Lower leg skin (tissue), 4 donors: ENCODE data around the gene FAM107B. TPM values are rescaled to one million over a fixed set of nuclear protein-coding genes. Genes with fewer than 3 reads are reported as not detected.

Source experiments
- DNase-seq, 2 donors: peaks; one replicate each; pipeline ENCODE4 v3.0.0-alpha.2; 2019; ENCODE audit warnings: low spot score in 2 of 2
- H3K4me3 ChIP-seq: fragments of 200-600 bp; sonication (generic); 2 replicates; pipeline ENCODE4 v1.5.1; 2017; ENCODE audit warnings: mild to moderate bottlenecking, low read depth; ENCODE audit not compliant: poor library complexity, severe bottlenecking
- POLR2A ChIP-seq, 2 donors: fragments of 450-650 bp; IDR thresholded peaks; one replicate each; pipeline ENCODE4 v1.6.1; 2016 to 2017; ENCODE audit warnings: antibody characterized with exemption in 2 of 2, mild to moderate bottlenecking in 1 of 2, moderate library complexity in 1 of 2
- WGBS, 2 donors: methylation state at CpG; one replicate each; pipeline ENCODE4 v1.1.5; 2018; 5-methylcytosine and 5-hydroxymethylcytosine counted together
- intact Hi-C: fragments of 100-400 bp; cut with DNase I; formaldehyde crosslinking; loops from one replicate; pipeline ENCODE4 v1.15.0; 2023; ENCODE audit warnings: low total_unique reads
- total RNA-seq, 4 donors: library from RNA; depleted of rRNA; stranded (reverse); fragments of >200 nt; gene quantifications; one replicate each; pipeline ENCODE4 v1.1.0, GENCODE V29; 2016
- TF ChIP-seq, protein P1 (sequence below), 3 donors: fragments of 450-650 bp; IDR thresholded peaks; one replicate each; pipeline ENCODE4 v1.5.1; 2016; ENCODE audit warnings: antibody characterized with exemption in 3 of 3, mild to moderate bottlenecking in 3 of 3, moderate library complexity in 2 of 3

The FAM107B gene
- total RNA-seq, 4 donors from 2014 or later = 28.3 to 52.7 (median 31.0) TPM

DNA sequence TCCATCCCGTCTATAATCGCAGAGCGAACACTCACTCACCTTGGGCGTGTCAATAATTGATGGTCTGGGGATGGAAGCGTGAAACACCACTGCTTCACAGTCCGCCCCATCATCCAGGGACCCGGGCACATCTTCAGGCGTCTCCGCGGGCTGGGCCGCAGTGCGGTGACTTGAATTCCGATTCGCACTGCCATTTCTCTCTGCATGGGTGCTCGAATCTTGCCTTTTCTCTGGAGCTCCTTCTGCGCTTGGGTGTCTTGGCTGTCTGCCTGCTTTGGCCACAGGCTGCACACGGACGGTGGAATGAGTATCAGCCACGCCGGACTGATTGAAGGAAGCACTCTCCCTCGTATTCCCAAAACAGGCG, 500 bp downstream of the FAM107B start:
- WGBS, 2 donors = 94 to 98% methylated on average over 22 of the region's 22 CpGs
- no peak for TF ChIP-seq POLR2A (IDR thresholded peaks at IDR 0.05)
- TF ChIP-seq, protein P1, sequence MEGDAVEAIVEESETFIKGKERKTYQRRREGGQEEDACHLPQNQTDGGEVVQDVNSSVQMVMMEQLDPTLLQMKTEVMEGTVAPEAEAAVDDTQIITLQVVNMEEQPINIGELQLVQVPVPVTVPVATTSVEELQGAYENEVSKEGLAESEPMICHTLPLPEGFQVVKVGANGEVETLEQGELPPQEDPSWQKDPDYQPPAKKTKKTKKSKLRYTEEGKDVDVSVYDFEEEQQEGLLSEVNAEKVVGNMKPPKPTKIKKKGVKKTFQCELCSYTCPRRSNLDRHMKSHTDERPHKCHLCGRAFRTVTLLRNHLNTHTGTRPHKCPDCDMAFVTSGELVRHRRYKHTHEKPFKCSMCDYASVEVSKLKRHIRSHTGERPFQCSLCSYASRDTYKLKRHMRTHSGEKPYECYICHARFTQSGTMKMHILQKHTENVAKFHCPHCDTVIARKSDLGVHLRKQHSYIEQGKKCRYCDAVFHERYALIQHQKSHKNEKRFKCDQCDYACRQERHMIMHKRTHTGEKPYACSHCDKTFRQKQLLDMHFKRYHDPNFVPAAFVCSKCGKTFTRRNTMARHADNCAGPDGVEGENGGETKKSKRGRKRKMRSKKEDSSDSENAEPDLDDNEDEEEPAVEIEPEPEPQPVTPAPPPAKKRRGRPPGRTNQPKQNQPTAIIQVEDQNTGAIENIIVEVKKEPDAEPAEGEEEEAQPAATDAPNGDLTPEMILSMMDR (IDR thresholded peaks at IDR 0.05) = no peak
- intact Hi-C loops = no loop called here
- no peak for DNase-seq
- H3K4me3 ChIP-seq = no peak overlapping the region

DNA sequence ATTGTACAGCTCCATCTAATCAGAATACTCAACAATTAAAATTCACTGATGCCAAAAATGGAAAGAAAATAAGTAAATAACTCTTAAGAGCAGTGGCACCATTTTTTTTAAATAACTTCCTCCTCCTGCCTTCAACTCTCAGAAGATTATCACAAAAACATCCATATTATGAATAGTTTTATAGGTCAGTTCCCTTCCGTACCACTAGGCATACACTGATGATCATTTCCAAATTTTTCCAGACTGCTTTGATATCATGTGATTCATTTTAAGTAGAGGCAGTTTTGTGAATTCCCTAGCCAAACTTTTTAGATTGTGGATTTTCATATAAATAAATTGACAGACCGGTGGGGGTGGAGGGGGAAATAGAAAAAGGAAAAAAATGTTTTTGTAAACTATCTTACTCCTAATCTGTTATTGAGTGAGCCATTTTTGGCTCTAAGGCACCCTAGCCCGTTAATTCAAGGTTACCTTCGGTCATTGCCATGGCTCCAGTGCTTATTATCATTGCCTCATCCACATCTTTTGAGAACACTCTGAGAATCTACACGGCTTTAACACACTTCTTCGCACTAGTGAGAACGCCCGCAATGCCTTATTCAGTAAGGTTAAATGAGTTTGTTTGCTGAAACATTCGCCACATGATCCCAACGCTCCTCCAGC, 1.0 kb downstream of the FAM107B start:
- 84 to 91% methylated on average over 10 of the region's 10 CpGs for WGBS, 2 donors

DNA sequence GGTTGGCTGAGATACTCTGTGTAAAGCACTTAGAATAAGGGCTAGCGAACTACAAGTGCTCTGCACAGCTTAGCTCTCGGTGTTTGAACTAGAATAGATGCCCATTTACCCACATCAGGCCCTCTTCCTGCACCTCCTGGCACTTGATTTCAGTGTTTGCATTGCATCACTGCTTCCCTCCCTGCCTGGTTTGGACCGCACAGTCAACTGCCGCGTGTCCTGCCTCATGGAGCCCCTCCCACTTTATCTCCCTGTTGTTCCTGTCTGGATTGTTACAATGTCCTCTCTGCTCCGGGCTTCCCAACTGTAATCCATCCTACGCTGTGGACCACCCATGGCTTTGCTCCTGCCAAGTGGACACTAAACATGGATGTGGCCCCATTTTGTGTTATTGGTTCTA, 2.3 kb downstream of the FAM107B start:
- no peak for TF ChIP-seq POLR2A (IDR thresholded peaks at IDR 0.05)
- TF ChIP-seq, protein P1 (IDR thresholded peaks at IDR 0.05) = no peak
- no peak overlapping the region for H3K4me3 ChIP-seq
- intact Hi-C loops = no loop called here
- WGBS, 2 donors = 85 to 91% methylated on average over 7 of the region's 7 CpGs
- no peak for DNase-seq

More for the DNA sequence above, 1.0 kb downstream of the FAM107B start:
- no peak for DNase-seq
- no peak for TF ChIP-seq POLR2A (IDR thresholded peaks at IDR 0.05)
- TF ChIP-seq, protein P1 (IDR thresholded peaks at IDR 0.05) = no peak
- no peak overlapping the region for H3K4me3 ChIP-seq
- intact Hi-C loops = no loop called here

DNA sequence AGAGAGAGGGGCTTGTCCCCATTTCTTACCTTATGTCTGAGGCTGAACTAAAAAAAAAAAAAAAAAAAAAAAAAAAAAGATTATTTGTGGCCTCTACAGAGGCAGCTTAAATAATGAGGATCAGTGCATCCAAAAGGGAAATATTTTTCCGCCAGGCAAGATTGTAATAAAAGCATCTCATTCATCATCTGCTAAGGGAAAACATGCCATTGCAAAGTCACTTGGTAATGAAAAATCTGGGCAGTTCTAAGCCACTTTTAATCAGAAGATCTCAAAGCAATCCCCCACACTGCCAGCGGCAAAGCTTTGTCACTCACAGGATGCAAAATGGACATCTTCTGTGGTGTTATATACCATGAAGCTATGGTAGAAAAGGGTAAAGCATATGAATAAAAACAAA, 3.8 kb downstream of the FAM107B start:
- H3K4me3 ChIP-seq = no peak overlapping the region
- WGBS, 2 donors = 81 to 82% methylated on average over 2 of the region's 2 CpGs
- intact Hi-C loops = no loop called here
- TF ChIP-seq, protein P1 (IDR thresholded peaks at IDR 0.05) = no peak
- no peak for TF ChIP-seq POLR2A (IDR thresholded peaks at IDR 0.05)
- no peak for DNase-seq

DNA sequence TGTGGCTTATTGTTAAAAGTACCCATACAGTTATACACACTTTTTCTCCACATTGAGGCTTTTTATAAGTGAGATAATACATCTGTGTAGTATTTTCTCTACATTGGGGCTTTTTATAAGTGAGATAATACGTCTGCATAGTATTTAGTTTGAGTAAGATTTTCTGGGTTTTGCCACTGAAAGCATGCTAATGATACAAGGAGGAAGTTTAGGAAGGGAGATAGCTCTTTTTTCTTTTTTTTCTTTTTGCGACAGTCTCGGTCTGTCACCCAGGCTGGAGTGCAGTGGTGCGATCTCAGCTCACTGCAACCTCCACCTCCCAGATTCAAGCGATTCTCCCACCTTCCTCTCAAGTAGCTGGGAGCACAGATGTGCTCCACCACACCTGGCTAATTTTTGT, 13.3 kb downstream of the FAM107B start:
- H3K4me3 ChIP-seq = no peak overlapping the region
- DNase-seq = no peak
- WGBS, 2 donors = 91 to 92% methylated on average over 5 of the region's 5 CpGs
- intact Hi-C loops = no loop called here
- TF ChIP-seq POLR2A (IDR thresholded peaks at IDR 0.05) = no peak
- TF ChIP-seq, protein P1 (IDR thresholded peaks at IDR 0.05) = no peak
